ENCODE data around the gene DISC1. TPM values are rescaled to one million over a fixed set of nuclear protein-coding genes. Genes with fewer than 3 reads are reported as not detected.
"Not testable (repeated sequence)": the region's sequence is repeated elsewhere in the genome, so short reads cannot be mapped to it uniquely, and the experiment has no call there.

The DISC1 gene
- total RNA-seq, 1 experiment from 2014 or later, result 13.5 TPM

- ChIA-PET POLR2A (interaction anchor here (0.5 kb wide), 1 partner anchor 24 kb away, joined by 3 read pairs; no protein-coding TSS in a partner anchor), CTCF (no interaction called here)
- H3K27me3 ChIP-seq (replicated peaks; ENCODE audit: control insufficient read depth, insufficient read depth, low read length), result no peaks in the 10 kb centered on the region
- H3K9me3 Mint-ChIP-seq (ENCODE audit: unreplicated experiment), result peaks cover 7% of the 10 kb centered on the region
- intact Hi-C loops (cut with micrococcal nuclease; ENCODE audit: unreplicated experiment), result no loop called here
- no peaks in the 10 kb centered on the region for H3K36me3 ChIP-seq (ENCODE audit: control insufficient read depth, insufficient read depth, low read length)
- no peak for DNase-seq
- no peaks in the 10 kb centered on the region for H3K4me1 Mint-ChIP-seq (ENCODE audit: low read depth, unreplicated experiment)
- no peak overlapping the region for H3K4me3 ChIP-seq (ENCODE audit: low read depth, low read length)
- TF ChIP-seq CTCF (IDR thresholded peaks at IDR 0.05; ENCODE audit: insufficient read depth in 1 of 2, low read depth in 1 of 2, low read length in 1 of 2, severe bottlenecking in 1 of 2, unreplicated experiment in 1 of 2), result no peak
- no peak overlapping the region for H3K4me3 Mint-ChIP-seq (ENCODE audit: unreplicated experiment)
- H3K27me3 Mint-ChIP-seq (ENCODE audit: insufficient read depth, unreplicated experiment), result no peaks in the 10 kb centered on the region
- no peak overlapping the region for H3K27ac Mint-ChIP-seq (ENCODE audit: unreplicated experiment)
- no peaks in the 10 kb centered on the region for H3K4me1 ChIP-seq
- no peaks in the 10 kb centered on the region for H3K36me3 Mint-ChIP-seq (ENCODE audit: insufficient read depth, unreplicated experiment)
- no peaks in the 10 kb centered on the region for H3K9me3 ChIP-seq
- BruUV-seq (replicated peaks), result no TSS peak
These were observed 331.9 kb downstream of the DISC1 start for GRCh38 chr1:231958448-231958847.

GRCh38 chr1:231959225-231959884, 332.8 kb downstream of the DISC1 start:
- Mint-ChIP-seq H3K36me3 (ENCODE audit: insufficient read depth, unreplicated experiment) (no peaks in the 10 kb centered on the region), H3K27ac (ENCODE audit: unreplicated experiment) (no peak overlapping the region), H3K9me3 (ENCODE audit: unreplicated experiment) (peaks cover 7% of the 10 kb centered on the region), H3K27me3 (ENCODE audit: insufficient read depth, unreplicated experiment) (no peaks in the 10 kb centered on the region), H3K4me1 (ENCODE audit: low read depth, unreplicated experiment) (no peaks in the 10 kb centered on the region), H3K4me3 (ENCODE audit: unreplicated experiment) (no peak overlapping the region)
- H3K4me1 ChIP-seq, result no peaks in the 10 kb centered on the region
- ChIA-PET CTCF (no interaction called here), POLR2A (no interaction called here)
- no peak for DNase-seq
- H3K36me3 ChIP-seq (ENCODE audit: control insufficient read depth, insufficient read depth, low read length), result no peaks in the 10 kb centered on the region
- H3K27me3 ChIP-seq (replicated peaks; ENCODE audit: control insufficient read depth, insufficient read depth, low read length), result no peaks in the 10 kb centered on the region
- no peak overlapping the region for H3K4me3 ChIP-seq (ENCODE audit: low read depth, low read length)
- intact Hi-C loops (cut with micrococcal nuclease; ENCODE audit: unreplicated experiment), result no loop called here
- no TSS peak for BruUV-seq (replicated peaks)
- H3K9me3 ChIP-seq, result no peaks in the 10 kb centered on the region
- no peak for TF ChIP-seq CTCF (IDR thresholded peaks at IDR 0.05; ENCODE audit: insufficient read depth in 1 of 2, low read depth in 1 of 2, low read length in 1 of 2, severe bottlenecking in 1 of 2, unreplicated experiment in 1 of 2)

- CTCF ChIA-PET; H3K4me1 ChIP-seq; H3K27me3 ChIP-seq (replicated peaks; ENCODE audit: control insufficient read depth, insufficient read depth, low read length); POLR2A ChIA-PET; H3K9me3 ChIP-seq; H3K4me3 Mint-ChIP-seq (ENCODE audit: unreplicated experiment); H3K36me3 ChIP-seq (ENCODE audit: control insufficient read depth, insufficient read depth, low read length); H3K36me3 Mint-ChIP-seq (ENCODE audit: insufficient read depth, unreplicated experiment); intact Hi-C loops (cut with micrococcal nuclease; ENCODE audit: unreplicated experiment); DNase-seq; BruUV-seq (replicated peaks); H3K27me3 Mint-ChIP-seq (ENCODE audit: insufficient read depth, unreplicated experiment); H3K4me3 ChIP-seq (ENCODE audit: low read depth, low read length); H3K27ac Mint-ChIP-seq (ENCODE audit: unreplicated experiment); H3K9me3 Mint-ChIP-seq (ENCODE audit: unreplicated experiment); H3K4me1 Mint-ChIP-seq (ENCODE audit: low read depth, unreplicated experiment): not testable (repeated sequence)
These were observed 335.2 kb downstream of the DISC1 start for GRCh38 chr1:231961801-231962200.

GRCh38 chr1:231962636-231963035, 336.0 kb downstream of the DISC1 start:
- intact Hi-C loops (cut with micrococcal nuclease; ENCODE audit: unreplicated experiment), result no loop called here
- TF ChIP-seq CTCF (IDR thresholded peaks at IDR 0.05; ENCODE audit: insufficient read depth in 1 of 2, low read depth in 1 of 2, low read length in 1 of 2, severe bottlenecking in 1 of 2, unreplicated experiment in 1 of 2), result no peak
- BruUV-seq (replicated peaks), result no TSS peak

More at GRCh38 chr1:231962636-231963035, 336.0 kb downstream of the DISC1 start:
- H3K4me3 ChIP-seq (ENCODE audit: low read depth, low read length), result no peak overlapping the region
- no peaks in the 10 kb centered on the region for H3K27me3 Mint-ChIP-seq (ENCODE audit: insufficient read depth, unreplicated experiment)
- H3K36me3 ChIP-seq (ENCODE audit: control insufficient read depth, insufficient read depth, low read length), result no peaks in the 10 kb centered on the region
- no peaks in the 10 kb centered on the region for H3K27me3 ChIP-seq (replicated peaks; ENCODE audit: control insufficient read depth, insufficient read depth, low read length)
- DNase-seq, result no peak
- H3K9me3 ChIP-seq, result no peaks in the 10 kb centered on the region
- no peaks in the 10 kb centered on the region for H3K4me1 ChIP-seq
- no peak overlapping the region for H3K27ac Mint-ChIP-seq (ENCODE audit: unreplicated experiment)
- H3K4me1 Mint-ChIP-seq (ENCODE audit: low read depth, unreplicated experiment), result no peaks in the 10 kb centered on the region
- H3K36me3 Mint-ChIP-seq (ENCODE audit: insufficient read depth, unreplicated experiment), result no peaks in the 10 kb centered on the region
- H3K9me3 Mint-ChIP-seq (ENCODE audit: unreplicated experiment), result no peaks in the 10 kb centered on the region
- no peak overlapping the region for H3K4me3 Mint-ChIP-seq (ENCODE audit: unreplicated experiment)
- ChIA-PET POLR2A (no interaction called here), CTCF (no interaction called here)

Measured in Caco-2 (cell line).